ENCODE measurements around the gene CACNB4. TPM values are rescaled to one million over a fixed set of nuclear protein-coding genes. Genes with fewer than 3 reads are reported as not detected.

Gene CACNB4
- total and polyA plus RNA-seq, 10 of the 15 experiments (the other 5 are each of a cell fraction or from before 2014, with no cell fraction given): 2.0 to 21.6 (median 9.3) TPM

GRCh38 chr2:152058655-152059054 is 40.2 kb downstream of the CACNB4 start:
- no peak overlapping the region for H3K4me3 ChIP-seq
- ChIA-PET POLR2A (no interaction called here), SMC1A (ENCODE audit: uncharacterized antibody, unreplicated experiment) (interaction anchor here (0.8 kb wide), 1 partner anchor 12 kb away, joined by 3 read pairs; no protein-coding TSS in a partner anchor), RAD21 (ENCODE audit: unreplicated experiment) (no interaction called here), CTCF (interaction anchor here (1.0 kb wide), 1 partner anchor 11 kb away, joined by 3 read pairs; no protein-coding TSS in a partner anchor)
- no peaks in the 10 kb centered on the region for H3K27me3 ChIP-seq (replicated peaks in 1 of 2; ENCODE audit: control insufficient read depth in 2 of 2, insufficient read depth in 2 of 2, low read length in 1 of 2)
- ATAC-seq: no peak
- no peak for FAIRE-seq
- no TSS peak for BruUV-seq (replicated peaks)
- no peaks in the 10 kb centered on the region for H3K79me2 ChIP-seq (ENCODE audit: control insufficient read depth, insufficient read depth, low read length)
- no peaks in the 10 kb centered on the region for H4K20me1 ChIP-seq (ENCODE audit: control insufficient read depth, insufficient read depth)
- no peak for DNase-seq (ENCODE audit: low read depth, low spot score)
- no peaks in the 10 kb centered on the region for H3K36me3 ChIP-seq (ENCODE audit: control insufficient read depth in 2 of 2, insufficient read depth in 2 of 2, low read length in 1 of 2)
- no peak overlapping the region for H2AFZ ChIP-seq (ENCODE audit: control insufficient read depth, low read depth, low read length)
- peaks cover 16% of the 10 kb centered on the region; the same call in 1 of the 2 replicates for H3K4me1 ChIP-seq (ENCODE audit: control insufficient read depth, insufficient read depth, low read length)
- H3K9ac ChIP-seq (ENCODE audit: control insufficient read depth, insufficient read depth, low read length): no peak overlapping the region
- H3K9me3 ChIP-seq (replicated peaks; ENCODE audit: control insufficient read depth, insufficient read depth, low read length): peaks cover 4% of the 10 kb centered on the region; the same call in 2 of the 3 replicates
- 39% methylated on average over 1 of the region's 1 CpG for WGBS (ENCODE audit: insufficient coverage, insufficient replicate concordance, low lambda C conversion rate, missing lambda C conversion rate)
- H3K27ac ChIP-seq (ENCODE audit: control insufficient read depth, insufficient read depth): no peak overlapping the region
- no peak overlapping the region for H3K4me2 ChIP-seq (ENCODE audit: control insufficient read depth, insufficient read depth)
- TF ChIP-seq RBBP5 (conservative IDR thresholded peaks at IDR 0.05): no peak
- no peak for TF ChIP-seq ATF3 (IDR thresholded peaks at IDR 0.05; ENCODE audit: borderline replicate concordance, extremely low read depth, low read depth, low read length)
- TF ChIP-seq CREM (IDR thresholded peaks at IDR 0.05; ENCODE audit: low read depth): no peak
- TF ChIP-seq, protein P1, sequence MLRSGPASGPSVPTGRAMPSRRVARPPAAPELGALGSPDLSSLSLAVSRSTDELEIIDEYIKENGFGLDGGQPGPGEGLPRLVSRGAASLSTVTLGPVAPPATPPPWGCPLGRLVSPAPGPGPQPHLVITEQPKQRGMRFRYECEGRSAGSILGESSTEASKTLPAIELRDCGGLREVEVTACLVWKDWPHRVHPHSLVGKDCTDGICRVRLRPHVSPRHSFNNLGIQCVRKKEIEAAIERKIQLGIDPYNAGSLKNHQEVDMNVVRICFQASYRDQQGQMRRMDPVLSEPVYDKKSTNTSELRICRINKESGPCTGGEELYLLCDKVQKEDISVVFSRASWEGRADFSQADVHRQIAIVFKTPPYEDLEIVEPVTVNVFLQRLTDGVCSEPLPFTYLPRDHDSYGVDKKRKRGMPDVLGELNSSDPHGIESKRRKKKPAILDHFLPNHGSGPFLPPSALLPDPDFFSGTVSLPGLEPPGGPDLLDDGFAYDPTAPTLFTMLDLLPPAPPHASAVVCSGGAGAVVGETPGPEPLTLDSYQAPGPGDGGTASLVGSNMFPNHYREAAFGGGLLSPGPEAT (IDR thresholded peaks at IDR 0.05; ENCODE audit: low read depth): no peak
- no peak for TF ChIP-seq WRNIP1 (IDR thresholded peaks at IDR 0.05; ENCODE audit: borderline replicate concordance, low read depth, low read length)
- no peak for TF ChIP-seq ZBTB33 (IDR thresholded peaks at IDR 0.05)
- TF ChIP-seq ZNF274 (IDR thresholded peaks at IDR 0.05; ENCODE audit: insufficient read depth, insufficient read length): no peak
- no peak for TF ChIP-seq FOXK2 (IDR thresholded peaks at IDR 0.05)
- TF ChIP-seq POLR2AphosphoS5 (IDR thresholded peaks at IDR 0.05; ENCODE audit: low read length): no peak
- intact Hi-C loops (cut with micrococcal nuclease; ENCODE audit: unreplicated experiment): no loop called here
- in situ Hi-C loops (cut with MboI): no loop called here
